Activated CD8-positive, alpha-beta memory T cell treated with anti-CD3 and anti-CD28 coated beads for 48 hours (primary cell): Measurements from ENCODE around the gene CD79B.
"Not testable (repeated sequence)": the region's sequence is repeated elsewhere in the genome, so short reads cannot be mapped to it uniquely, and the experiment has no call there.

ENCODE experiments used
- DNase-seq, 3 experiments: peaks; one replicate each; pipeline ENCODE4 v3.0.0-alpha.2; 2020; ENCODE audit warnings: low read depth in 2 of 3, low spot score in 2 of 3

CD79B gene

GRCh38 chr17:63933598-63933997, 1.5 kb upstream of the CD79B start:
- no peak for DNase-seq

- DNase-seq, result no peak
Observed at GRCh38 chr17:63932721-63933120, 590 bp upstream of the CD79B start.

- DNase-seq, result no peak
Observed at GRCh38 chr17:63930951-63931575, 1.1 kb downstream of the CD79B start.

GRCh38 chr17:63929860-63930766, 2.0 kb downstream of the CD79B start:
- no peak for DNase-seq

GRCh38 chr17:63928966-63929695, 3.0 kb downstream of the CD79B start:
- no peak for DNase-seq

- no peak for DNase-seq
Observed at GRCh38 chr17:63928172-63928666, 3.9 kb downstream of the CD79B start.

GRCh38 chr17:63927464-63928171, 4.5 kb downstream of the CD79B start:
- no peak for DNase-seq

- DNase-seq, result no peak
Observed at GRCh38 chr17:63926164-63926563, 6.0 kb downstream of the CD79B start.

- DNase-seq, result no peak
Observed at GRCh38 chr17:63925615-63926014, 6.5 kb downstream of the CD79B start.

GRCh38 chr17:63922402-63922801, 9.7 kb downstream of the CD79B start:
- DNase-seq, result not testable (repeated sequence)

GRCh38 chr17:63920779-63921178, 11.4 kb downstream of the CD79B start:
- not testable (repeated sequence) for DNase-seq

GRCh38 chr17:63920050-63920449, 12.1 kb downstream of the CD79B start:
- DNase-seq, result not testable (repeated sequence)

- peak; percentile 24 to 49 (median 45) for DNase-seq
Observed at GRCh38 chr17:63919311-63919723, 12.8 kb downstream of the CD79B start.

GRCh38 chr17:63918789-63919305, 13.3 kb downstream of the CD79B start, which contains the start of gene GH1:
GH1 (minus strand) TSS chr17:63918839; CDS start chr17:63918776, 63 bp downstream.
- DNase-seq, result not testable (repeated sequence)

- no peak for DNase-seq
Observed at GRCh38 chr17:63918305-63918704, 13.8 kb downstream of the CD79B start.

GRCh38 chr17:63917646-63918045, 14.5 kb downstream of the CD79B start:
- DNase-seq, result no peak

- DNase-seq, result not testable (repeated sequence)
Observed at GRCh38 chr17:63917206-63917605, 14.9 kb downstream of the CD79B start.

GRCh38 chr17:63916566-63917185, 15.5 kb downstream of the CD79B start:
- DNase-seq, result no peak

- not testable (repeated sequence) for DNase-seq
Observed at GRCh38 chr17:63915753-63916152, 16.4 kb downstream of the CD79B start.

- DNase-seq, result no peak
Observed at GRCh38 chr17:63914471-63914870, 17.7 kb downstream of the CD79B start.
